ENCODE results near the gene ABAT.

ABAT gene

GRCh38 chr16:8819411-8820034 is 145.1 kb downstream of the ABAT start:
- DNase-seq, result no peak

- no peak for DNase-seq
These were observed 148.0 kb downstream of the ABAT start for GRCh38 chr16:8822403-8822802.

- no peak for DNase-seq
These were observed 152.0 kb downstream of the ABAT start for GRCh38 chr16:8826278-8826879.

- no peak for DNase-seq
These were observed 154.2 kb downstream of the ABAT start for GRCh38 chr16:8828541-8829165.

GRCh38 chr16:8831450-8831849 is 157.0 kb downstream of the ABAT start:
- DNase-seq, result no peak

- DNase-seq, result no peak
These were observed 157.7 kb downstream of the ABAT start for GRCh38 chr16:8831871-8832716.

GRCh38 chr16:8832717-8833105 is 158.3 kb downstream of the ABAT start:
- no peak for DNase-seq

Measured in T-helper 1 cell (primary cell).